Measurements from ENCODE around the gene MAPK8IP2.

- TF ChIP-seq SMC3 (IDR thresholded peaks at IDR 0.05; ENCODE audit: low read depth, low read length) (no peak), EP300 (IDR thresholded peaks at IDR 0.05; ENCODE audit: borderline replicate concordance in 1 of 2, low read depth in 1 of 2, low read length in 1 of 2) (no peak), NRF1 (IDR thresholded peaks at IDR 0.05; ENCODE audit: low read depth, low read length) (no peak), RCOR1 (IDR thresholded peaks at IDR 0.05; ENCODE audit: low read length) (no peak), NFIC (IDR thresholded peaks at IDR 0.05; ENCODE audit: borderline replicate concordance) (no peak), TEAD4 (IDR thresholded peaks at IDR 0.05; ENCODE audit: borderline replicate concordance, insufficient read depth) (no peak), YY1 (IDR thresholded peaks at IDR 0.05; ENCODE audit: low read depth) (no peak), CHD2 (IDR thresholded peaks at IDR 0.05; ENCODE audit: low read length, partially characterized antibody) (no peak), TCF12 (IDR thresholded peaks at IDR 0.05) (no peak)
- TF ChIP-seq, protein P1, sequence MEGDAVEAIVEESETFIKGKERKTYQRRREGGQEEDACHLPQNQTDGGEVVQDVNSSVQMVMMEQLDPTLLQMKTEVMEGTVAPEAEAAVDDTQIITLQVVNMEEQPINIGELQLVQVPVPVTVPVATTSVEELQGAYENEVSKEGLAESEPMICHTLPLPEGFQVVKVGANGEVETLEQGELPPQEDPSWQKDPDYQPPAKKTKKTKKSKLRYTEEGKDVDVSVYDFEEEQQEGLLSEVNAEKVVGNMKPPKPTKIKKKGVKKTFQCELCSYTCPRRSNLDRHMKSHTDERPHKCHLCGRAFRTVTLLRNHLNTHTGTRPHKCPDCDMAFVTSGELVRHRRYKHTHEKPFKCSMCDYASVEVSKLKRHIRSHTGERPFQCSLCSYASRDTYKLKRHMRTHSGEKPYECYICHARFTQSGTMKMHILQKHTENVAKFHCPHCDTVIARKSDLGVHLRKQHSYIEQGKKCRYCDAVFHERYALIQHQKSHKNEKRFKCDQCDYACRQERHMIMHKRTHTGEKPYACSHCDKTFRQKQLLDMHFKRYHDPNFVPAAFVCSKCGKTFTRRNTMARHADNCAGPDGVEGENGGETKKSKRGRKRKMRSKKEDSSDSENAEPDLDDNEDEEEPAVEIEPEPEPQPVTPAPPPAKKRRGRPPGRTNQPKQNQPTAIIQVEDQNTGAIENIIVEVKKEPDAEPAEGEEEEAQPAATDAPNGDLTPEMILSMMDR (IDR thresholded peaks at IDR 0.05), result no peak
- TF ChIP-seq, protein P2, sequence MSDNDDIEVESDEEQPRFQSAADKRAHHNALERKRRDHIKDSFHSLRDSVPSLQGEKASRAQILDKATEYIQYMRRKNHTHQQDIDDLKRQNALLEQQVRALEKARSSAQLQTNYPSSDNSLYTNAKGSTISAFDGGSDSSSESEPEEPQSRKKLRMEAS (IDR thresholded peaks at IDR 0.05; ENCODE audit: low read depth), result no peak
- TF ChIP-seq, protein P3, sequence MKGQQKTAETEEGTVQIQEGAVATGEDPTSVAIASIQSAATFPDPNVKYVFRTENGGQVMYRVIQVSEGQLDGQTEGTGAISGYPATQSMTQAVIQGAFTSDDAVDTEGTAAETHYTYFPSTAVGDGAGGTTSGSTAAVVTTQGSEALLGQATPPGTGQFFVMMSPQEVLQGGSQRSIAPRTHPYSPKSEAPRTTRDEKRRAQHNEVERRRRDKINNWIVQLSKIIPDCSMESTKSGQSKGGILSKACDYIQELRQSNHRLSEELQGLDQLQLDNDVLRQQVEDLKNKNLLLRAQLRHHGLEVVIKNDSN (IDR thresholded peaks at IDR 0.05; ENCODE audit: borderline replicate concordance, low read depth), result no peak
- TF ChIP-seq, protein P4, sequence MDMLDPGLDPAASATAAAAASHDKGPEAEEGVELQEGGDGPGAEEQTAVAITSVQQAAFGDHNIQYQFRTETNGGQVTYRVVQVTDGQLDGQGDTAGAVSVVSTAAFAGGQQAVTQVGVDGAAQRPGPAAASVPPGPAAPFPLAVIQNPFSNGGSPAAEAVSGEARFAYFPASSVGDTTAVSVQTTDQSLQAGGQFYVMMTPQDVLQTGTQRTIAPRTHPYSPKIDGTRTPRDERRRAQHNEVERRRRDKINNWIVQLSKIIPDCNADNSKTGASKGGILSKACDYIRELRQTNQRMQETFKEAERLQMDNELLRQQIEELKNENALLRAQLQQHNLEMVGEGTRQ (IDR thresholded peaks at IDR 0.05; ENCODE audit: borderline replicate concordance, low read depth, low read length), result no peak
- TF ChIP-seq, protein P5, sequence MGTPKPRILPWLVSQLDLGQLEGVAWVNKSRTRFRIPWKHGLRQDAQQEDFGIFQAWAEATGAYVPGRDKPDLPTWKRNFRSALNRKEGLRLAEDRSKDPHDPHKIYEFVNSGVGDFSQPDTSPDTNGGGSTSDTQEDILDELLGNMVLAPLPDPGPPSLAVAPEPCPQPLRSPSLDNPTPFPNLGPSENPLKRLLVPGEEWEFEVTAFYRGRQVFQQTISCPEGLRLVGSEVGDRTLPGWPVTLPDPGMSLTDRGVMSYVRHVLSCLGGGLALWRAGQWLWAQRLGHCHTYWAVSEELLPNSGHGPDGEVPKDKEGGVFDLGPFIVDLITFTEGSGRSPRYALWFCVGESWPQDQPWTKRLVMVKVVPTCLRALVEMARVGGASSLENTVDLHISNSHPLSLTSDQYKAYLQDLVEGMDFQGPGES (IDR thresholded peaks at IDR 0.05; ENCODE audit: low read depth, low read length), result no peak
Observed at GRCh38 chr22:50567721-50568252, 32.8 kb upstream of the MAPK8IP2 start.
